Left lung (tissue), 10 donors: Measurements from ENCODE around the gene FOXK1. TPM values are rescaled to one million over a fixed set of nuclear protein-coding genes. Genes with fewer than 3 reads are reported as not detected.
"Not testable (repeated sequence)": the region's sequence is repeated elsewhere in the genome, so short reads cannot be mapped to it uniquely, and the experiment has no call there.

Source experiments
- ATAC-seq: fragments of 200-7000 bp; cut with Tn5 transposase; one replicate; pipeline ENCODE4 v1.9.1; 2020; ENCODE audit warnings: moderate library complexity
- DNase-seq, 4 donors: peaks; one replicate each; pipeline ENCODE4 v3.0.0-alpha.2; 2013 to 2020
- H3K27ac ChIP-seq, 2 donors: fragments of 200-600 bp; sonication (generic) in 1 of 2; one replicate each; pipeline versions ENCODE4 v1.5.0 to v1.8.0; 2020 to 2021
- H3K27me3 ChIP-seq, 2 donors: fragments of 200-600 bp; sonication (generic) in 1 of 2; one replicate each; pipeline versions ENCODE4 v1.5.0 to v1.8.0; 2020 to 2021
- H3K36me3 ChIP-seq, 2 donors: fragments of 200-600 bp; sonication (generic) in 1 of 2; one replicate each; pipeline versions ENCODE4 v1.5.0 to v1.8.0; 2020 to 2021
- H3K4me1 ChIP-seq, 2 donors: fragments of 200-600 bp; one replicate each; pipeline ENCODE4 v1.8.0; 2021
- H3K4me3 ChIP-seq, 2 donors: fragments of 200-600 bp; sonication (generic) in 1 of 2; one replicate each; pipeline versions ENCODE4 v1.5.0 to v1.8.0; 2020 to 2021; ENCODE audit warnings: mild to moderate bottlenecking in 1 of 2
- H3K9me3 ChIP-seq, 2 donors: fragments of 200-600 bp; sonication (generic) in 1 of 2; one replicate each; pipeline versions ENCODE4 v1.5.0 to v1.8.0; 2020 to 2021
- intact Hi-C, 2 donors: fragments of 100-400 bp; cut with DNase I; formaldehyde crosslinking; loops; one replicate each; pipeline versions ENCODE4 v1.11.2 to v1.14.2; 2022
- polyA plus RNA-seq, 6 donors: library from polyadenylated mRNA; unstranded; fragments of 120-200 nt; gene quantifications; one replicate each; pipeline ENCODE4 v1.2.1, GENCODE V29; 2013; ENCODE audit not compliant: insufficient read length in 6 of 6
- total RNA-seq, 2 donors: library from RNA; stranded (reverse); fragmentation: NEBNext Ultra II Directional; extraction: Animal tissue kit (Norgen Biotek cat#: 25700); gene quantifications; one replicate each; pipeline ENCODE4 v1.2.1, GENCODE V29; 2021
- TF ChIP-seq, protein P1 (sequence below), 2 donors: fragments of 200-600 bp; sonication (generic) in 1 of 2; IDR thresholded peaks; one replicate each; pipeline versions ENCODE4 v1.5.0 to v1.8.0; 2021; ENCODE audit warnings: antibody characterized with exemption in 2 of 2
- donor health status: DM: no; HTN: yes; CAD: no.
- donor health status: DM: no; HTN: no; CAD: no.

FOXK1 gene
- total and polyA plus RNA-seq, 8 donors = 15.1 to 29.2 (median 18.8) TPM

- H3K4me3 ChIP-seq = no peak overlapping the region
- H3K4me1 ChIP-seq = peaks cover 0 to 9% of the 10 kb centered on the region in 2 donors
- intact Hi-C loops = no loop called here
- TF ChIP-seq, protein P1, sequence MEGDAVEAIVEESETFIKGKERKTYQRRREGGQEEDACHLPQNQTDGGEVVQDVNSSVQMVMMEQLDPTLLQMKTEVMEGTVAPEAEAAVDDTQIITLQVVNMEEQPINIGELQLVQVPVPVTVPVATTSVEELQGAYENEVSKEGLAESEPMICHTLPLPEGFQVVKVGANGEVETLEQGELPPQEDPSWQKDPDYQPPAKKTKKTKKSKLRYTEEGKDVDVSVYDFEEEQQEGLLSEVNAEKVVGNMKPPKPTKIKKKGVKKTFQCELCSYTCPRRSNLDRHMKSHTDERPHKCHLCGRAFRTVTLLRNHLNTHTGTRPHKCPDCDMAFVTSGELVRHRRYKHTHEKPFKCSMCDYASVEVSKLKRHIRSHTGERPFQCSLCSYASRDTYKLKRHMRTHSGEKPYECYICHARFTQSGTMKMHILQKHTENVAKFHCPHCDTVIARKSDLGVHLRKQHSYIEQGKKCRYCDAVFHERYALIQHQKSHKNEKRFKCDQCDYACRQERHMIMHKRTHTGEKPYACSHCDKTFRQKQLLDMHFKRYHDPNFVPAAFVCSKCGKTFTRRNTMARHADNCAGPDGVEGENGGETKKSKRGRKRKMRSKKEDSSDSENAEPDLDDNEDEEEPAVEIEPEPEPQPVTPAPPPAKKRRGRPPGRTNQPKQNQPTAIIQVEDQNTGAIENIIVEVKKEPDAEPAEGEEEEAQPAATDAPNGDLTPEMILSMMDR (IDR thresholded peaks at IDR 0.05) = no peak
- DNase-seq (peak in 1 of 4 donors; percentile 73), ATAC-seq (no peak)
- no peaks in the 10 kb centered on the region for H3K9me3 ChIP-seq
- no peaks in the 10 kb centered on the region for H3K36me3 ChIP-seq
- H3K27me3 ChIP-seq = no peaks in the 10 kb centered on the region
- H3K27ac ChIP-seq = no peak overlapping the region
Measured at GRCh38 chr7:4800926-4801838, 119.1 kb downstream of the FOXK1 start.

- no peak overlapping the region for H3K4me3 ChIP-seq
- no peaks in the 10 kb centered on the region for H3K36me3 ChIP-seq
- H3K27ac ChIP-seq = no peak overlapping the region
- ATAC-seq (no peak), DNase-seq (peak in 1 of 4 donors; percentile 74)
- intact Hi-C loops = no loop called here
- H3K27me3 ChIP-seq = peaks cover 0 to 6% of the 10 kb centered on the region in 2 donors
- H3K4me1 ChIP-seq = peaks cover 0 to 9% of the 10 kb centered on the region in 2 donors
- TF ChIP-seq, protein P1 (IDR thresholded peaks at IDR 0.05) = no peak
- no peaks in the 10 kb centered on the region for H3K9me3 ChIP-seq
Measured at GRCh38 chr7:4801839-4802231, 119.7 kb downstream of the FOXK1 start.

- H3K36me3 ChIP-seq, intact Hi-C loops, H3K4me3 ChIP-seq, H3K27ac ChIP-seq, H3K4me1 ChIP-seq, H3K9me3 ChIP-seq, ATAC-seq, H3K27me3 ChIP-seq, DNase-seq: not testable (repeated sequence)
Measured at GRCh38 chr7:4802577-4802976, 120.5 kb downstream of the FOXK1 start.

DNA sequence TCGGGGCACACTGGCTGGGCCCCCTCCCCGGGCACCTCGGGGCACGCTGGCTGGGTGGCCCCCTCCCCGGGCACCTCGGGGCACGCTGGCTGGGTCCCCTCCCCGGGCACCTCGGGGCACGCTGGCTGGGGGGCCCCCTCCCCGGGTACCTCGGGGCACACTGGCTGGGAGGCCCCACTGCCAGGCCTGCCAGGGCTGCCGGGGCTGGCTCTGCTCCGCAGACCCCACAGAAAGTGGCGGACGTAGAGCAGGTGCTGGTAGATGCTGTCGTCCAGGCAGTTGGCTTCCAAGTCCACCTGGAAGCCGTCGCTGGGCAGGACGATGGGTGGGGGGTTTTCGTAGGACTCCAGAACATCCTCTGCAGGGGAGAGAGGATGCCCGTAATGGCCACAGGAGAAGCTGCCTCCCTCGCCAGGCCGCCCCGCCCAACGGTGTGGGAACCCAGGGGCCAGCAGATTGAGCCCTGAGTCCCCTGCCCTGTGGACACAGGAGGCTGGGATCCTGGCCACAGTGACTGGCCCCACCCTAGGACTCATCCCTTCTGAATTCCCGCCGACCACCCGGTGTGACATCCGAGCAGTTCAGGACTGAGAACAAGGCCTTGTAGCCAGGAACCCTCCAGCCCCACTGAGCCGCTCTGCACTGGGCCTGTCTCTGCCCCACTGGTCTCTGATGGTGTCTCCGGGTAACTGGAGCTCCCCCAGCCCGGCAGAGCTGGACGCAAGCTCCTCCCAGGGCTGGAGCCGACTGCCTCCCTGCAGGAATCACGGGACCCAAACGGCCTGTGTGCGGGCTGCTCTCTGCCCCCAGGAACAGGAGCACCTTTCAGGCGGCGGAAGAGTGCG, 121.5 kb downstream of the FOXK1 start:
- no peak overlapping the region for H3K4me3 ChIP-seq
- H3K27ac ChIP-seq = no peak overlapping the region
- TF ChIP-seq, protein P1 (IDR thresholded peaks at IDR 0.05) = no peak
- H3K4me1 ChIP-seq = peaks cover 0 to 2% of the 10 kb centered on the region in 2 donors
- H3K9me3 ChIP-seq = no peaks in the 10 kb centered on the region
- intact Hi-C loops = no loop called here
- H3K36me3 ChIP-seq = no peaks in the 10 kb centered on the region
- peaks cover 0 to 14% of the 10 kb centered on the region in 2 donors for H3K27me3 ChIP-seq
- ATAC-seq (no peak), DNase-seq (peak in 1 of 4 donors; percentile 75)

- Histone ChIP-seq H3K27ac (no peak overlapping the region), H3K9me3 (no peaks in the 10 kb centered on the region), H3K4me3 (no peak overlapping the region), H3K4me1 (peaks cover 0 to 5% of the 10 kb centered on the region in 2 donors), H3K36me3 (no peaks in the 10 kb centered on the region), H3K27me3 (peaks cover 0 to 30% of the 10 kb centered on the region in 2 donors)
- intact Hi-C loops = no loop called here
- DNase-seq (peak in 1 of 4 donors; percentile 73), ATAC-seq (no peak)
- TF ChIP-seq, protein P1 (IDR thresholded peaks at IDR 0.05) = no peak
Measured at GRCh38 chr7:4805110-4805983, 123.3 kb downstream of the FOXK1 start.
